K562 (cell line): Measurements from ENCODE around the gene COL4A1. TPM values are rescaled to one million over a fixed set of nuclear protein-coding genes. Genes with fewer than 3 reads are reported as not detected.

ENCODE experiments used
- ATAC-seq: fragments of 200-7000 bp; cut with Tn5 transposase; 3 replicates; pipeline ENCODE4 v1.9.1; 2020; ENCODE audit warnings: moderate library complexity
- BruUV-seq: library from RNA; stranded (reverse); fragments of 400-500 nt; replicated peaks from 2 replicates; lab custom pipeline; 2021; lab: Mats Ljungman, UMichigan
- CTCF ChIA-PET: fragments of 300-600 bp; formaldehyde crosslinking; extraction: SDS; loops from one replicate; lab custom pipeline; 2021; ENCODE audit warnings: low intra/inter-chr PET ratio; lab: Yijun Ruan, JAX
- POLR2A ChIA-PET: fragments of 300-600, 350-650 bp; sonication (Branson Sonifier 250); formaldehyde crosslinking; extraction: SDS; loops from one replicate; lab custom pipeline; 2021; ENCODE audit warnings: antibody characterized with exemption, inconsistent platforms; lab: Yijun Ruan, JAX
- DNase-seq, 4 experiments: peaks; one replicate each; pipeline versions ENCODE4 v3.0.0 to v3.0.0-alpha.2; 2011 to 2018; ENCODE audit warnings: low spot score in 3 of 4, mixed read lengths in 3 of 4; ENCODE audit errors: extremely low read depth in 1 of 4
- FAIRE-seq: peaks from 2 replicates; lab custom pipeline; 2011; peaks lifted over from hg19 to GRCh38; lab: Jason Lieb, UNC
- H2AFZ ChIP-seq: 2 replicates; pipeline ENCODE4 v1.6.0; 2011; ENCODE audit warnings: low read depth, low read length, control low read depth, inconsistent platforms
- H3K27ac ChIP-seq: fragments of 200-600 bp; 3 replicates; pipeline ENCODE4 v1.8.0; 2011; ENCODE audit warnings: low read depth, mild to moderate bottlenecking, control low read depth, inconsistent platforms, low read length, moderate library complexity, mixed read lengths; ENCODE audit errors: extremely low read depth
- H3K27me3 ChIP-seq, 2 experiments: fragments of 300-600 bp in 1 of 2; 2 replicates in 1 of 2; 3 replicates in 1 of 2; pipeline versions ENCODE4 v1.6.0 to v1.8.0; 2011; ENCODE audit warnings: inconsistent platforms in 2 of 2, low read length in 2 of 2, mild to moderate bottlenecking in 1 of 2, mixed read lengths in 1 of 2, moderate library complexity in 1 of 2; ENCODE audit not compliant: control insufficient read depth in 2 of 2, insufficient read depth in 2 of 2
- H3K36me3 ChIP-seq: fragments of 300-600 bp; 3 replicates; pipeline ENCODE4 v1.8.0; 2011; ENCODE audit warnings: mild to moderate bottlenecking, low read length, inconsistent platforms; ENCODE audit not compliant: control insufficient read depth, insufficient read depth
- H3K4me1 ChIP-seq, 2 experiments: fragments of 200-600 bp in 1 of 2; replicated peaks in 1 of 2; 2 replicates in 1 of 2; 3 replicates in 1 of 2; pipeline versions ENCODE4 v1.5.1 to v1.8.0; 2011; ENCODE audit warnings: inconsistent platforms in 2 of 2, low read length in 2 of 2, mild to moderate bottlenecking in 1 of 2, mixed read lengths in 1 of 2, moderate library complexity in 1 of 2; ENCODE audit not compliant: control insufficient read depth in 2 of 2, insufficient read depth in 2 of 2
- H3K4me2 ChIP-seq: 2 replicates; pipeline ENCODE4 v1.6.1; 2011; ENCODE audit warnings: low read length, control low read depth, inconsistent platforms, mixed read lengths; ENCODE audit not compliant: insufficient read depth
- H3K4me3 ChIP-seq: fragments of 200-600 bp; sonication (generic), shearing (Covaris generic); 2 replicates; pipeline ENCODE4 v1.5.1; 2016; ENCODE audit warnings: control low read depth, inconsistent platforms
- H3K79me2 ChIP-seq: fragments of 200-600 bp; 3 replicates; pipeline ENCODE4 v1.8.0; 2011; ENCODE audit warnings: low read length, inconsistent platforms; ENCODE audit not compliant: control insufficient read depth, insufficient read depth
- H3K9ac ChIP-seq, 2 experiments: 2 replicates each; pipeline versions ENCODE4 v1.6.0 to v1.6.1; 2011; ENCODE audit warnings: low read depth in 2 of 2, low read length in 2 of 2, control low read depth in 1 of 2, inconsistent platforms in 1 of 2, mild to moderate bottlenecking in 1 of 2, mixed read lengths in 1 of 2; ENCODE audit not compliant: insufficient read depth in 1 of 2
- H3K9me1 ChIP-seq: one replicate; pipeline ENCODE4 v1.6.0; 2011; ENCODE audit warnings: inconsistent platforms, mild to moderate bottlenecking, low read length, moderate library complexity; ENCODE audit not compliant: control insufficient read depth, insufficient read depth
- H3K9me3 ChIP-seq: replicated peaks from 2 replicates; pipeline ENCODE4 v1.5.1; 2011; ENCODE audit warnings: low read depth, low read length, inconsistent platforms; ENCODE audit not compliant: control insufficient read depth, insufficient read depth
- H4K20me1 ChIP-seq: replicated peaks from 2 replicates; pipeline ENCODE4 v1.6.1; 2011; ENCODE audit warnings: low read length, inconsistent platforms, mixed read lengths; ENCODE audit not compliant: control insufficient read depth, insufficient read depth
- DPF2 ChIP-seq: fragments of 450-650 bp; IDR thresholded peaks from 2 replicates; pipeline ENCODE4 v1.6.1; 2016
- ETV1 ChIP-seq: fragments of 450-650 bp; conservative IDR thresholded peaks from 2 replicates; pipeline ENCODE4 v1.6.1; 2016; ENCODE audit warnings: missing genetic modification characterization, control low read depth, low read depth, missing compliant biosample characterization
- FOXP1 ChIP-seq: sonication (generic); formaldehyde crosslinking; IDR thresholded peaks from 2 replicates; pipeline ENCODE4 v1.8.0; 2022; ENCODE audit warnings: mild to moderate bottlenecking, missing genetic modification reagents
- HMG20B ChIP-seq: fragments of 250-450 bp; sonication (Bioruptor Pico); IDR thresholded peaks from 2 replicates; pipeline ENCODE4 v1.5.0; 2021; ENCODE audit warnings: mild to moderate bottlenecking
- KLF13 ChIP-seq: fragments of 450-650 bp; IDR thresholded peaks from 2 replicates; pipeline ENCODE4 v1.6.1; 2016; ENCODE audit warnings: missing genetic modification characterization, low read depth, mild to moderate bottlenecking, missing compliant biosample characterization, moderate library complexity, borderline replicate concordance
- LEF1 ChIP-seq: fragments of 450-650 bp; IDR thresholded peaks from 2 replicates; pipeline ENCODE4 v1.6.1; 2016; ENCODE audit warnings: mild to moderate bottlenecking
- MAFG ChIP-seq: fragments of 450-650 bp; conservative IDR thresholded peaks from 2 replicates; pipeline ENCODE4 v1.6.1; 2016; ENCODE audit warnings: missing genetic modification characterization, missing compliant biosample characterization
- NRF1 ChIP-seq, 2 experiments: fragments of 450-650 bp; IDR thresholded peaks in 1 of 2; conservative IDR thresholded peaks in 1 of 2; 2 replicates each; pipeline ENCODE4 v1.6.1; 2014; ENCODE audit warnings: mild to moderate bottlenecking in 2 of 2
- PHB ChIP-seq: fragments of 250-450 bp; sonication (Bioruptor Pico); IDR thresholded peaks from 2 replicates; pipeline ENCODE4 v1.5.0; 2021
- SAP30 ChIP-seq: fragments of 200-600 bp; sonication (generic); IDR thresholded peaks from 2 replicates; pipeline ENCODE4 v1.6.1; 2012; ENCODE audit warnings: borderline replicate concordance, low read depth, mild to moderate bottlenecking, moderate library complexity, low read length, control low read depth, inconsistent platforms; ENCODE audit not compliant: insufficient read depth, poor library complexity, severe bottlenecking
- SMAD2 ChIP-seq: fragments of 150-350 bp; IDR thresholded peaks from 2 replicates; pipeline ENCODE4 v1.6.1; 2014; ENCODE audit warnings: low read depth, mild to moderate bottlenecking, low read length
- TAF7 ChIP-seq: fragments of 450-650 bp; IDR thresholded peaks from 2 replicates; pipeline ENCODE4 v1.6.1; 2016; ENCODE audit warnings: missing genetic modification characterization, missing compliant biosample characterization
- ZKSCAN8 ChIP-seq: fragments of 200-800 bp; sonication (Bioruptor generic); IDR thresholded peaks from 2 replicates; pipeline ENCODE4 v1.6.1; 2016; ENCODE audit warnings: missing genetic modification characterization, missing compliant biosample characterization
- ZNF75A ChIP-seq: fragments of 450-650 bp; formaldehyde crosslinking; IDR thresholded peaks from 2 replicates; pipeline ENCODE4 v1.4.0; 2020; ENCODE audit warnings: mild to moderate bottlenecking
- WGBS: fragments of 100-300 bp; shearing (Covaris generic); methylation state at CpG from one replicate; pipeline ENCODE4 v1.1.6; 2016; ENCODE audit warnings: low coverage, mixed read lengths; ENCODE audit not compliant: insufficient coverage; ENCODE audit errors: missing lambda C conversion rate; 5-methylcytosine and 5-hydroxymethylcytosine counted together
- in situ Hi-C: fragments of 300-500 bp; cut with MboI; formaldehyde crosslinking; loops from 4 replicates; pipeline ENCODE4 v1.15.0; 2018; ENCODE audit warnings: inconsistent platforms, mixed read lengths
- intact Hi-C: fragments of 100-400 bp; cut with micrococcal nuclease; formaldehyde crosslinking; loops from 2 replicates; pipeline ENCODE4 v1.14.2; 2022
- polyA plus RNA-seq, 8 experiments: library from polyadenylated mRNA; depleted of rRNA in 4 of 8; stranded (reverse) in 5 of 8; unstranded in 3 of 8; fragments of >200 nt; fragmentation: Nextera tagmentation in 2 of 8; fragmentation: Illumina TruSeq in 1 of 8; extraction: Ambion mirVana in 2 of 8; extraction: Trizol in 1 of 8; gene quantifications; 2 replicates each; pipeline versions ENCODE4 v1.2.1 to v1.2.3, GENCODE V29; 2011 to 2014; ENCODE audit warnings: inconsistent platforms in 1 of 8, missing spikeins in 1 of 8
- total RNA-seq, 7 experiments: library from RNA; depleted of rRNA in 6 of 7; stranded (reverse); fragments of >200 nt in 6 of 7; fragmentation: Illumina TruSeq in 2 of 7; extraction: Trizol in 2 of 7; gene quantifications; 2 replicates each; pipeline versions ENCODE4 v1.2.1 to v1.2.3, GENCODE V29; 2011 to 2021; ENCODE audit warnings: low replicate concordance in 1 of 7
- TF ChIP-seq, protein P1 (sequence below): IDR thresholded peaks from 2 replicates; pipeline ENCODE4 v1.6.1; 2016; ENCODE audit warnings: missing genetic modification characterization, missing compliant biosample characterization
- TF ChIP-seq, protein P2 (sequence below), 2 experiments: fragments of 450-650 bp; IDR thresholded peaks; 2 replicates each; pipeline ENCODE4 v1.6.1; 2016
- TF ChIP-seq, protein P3 (sequence below): fragments of 250-450 bp; sonication (Bioruptor Pico); IDR thresholded peaks from 2 replicates; pipeline ENCODE4 v1.8.0; 2022; ENCODE audit warnings: moderate library complexity, mild to moderate bottlenecking, inconsistent platforms
- TF ChIP-seq, protein P4 (sequence below): sonication (generic); formaldehyde crosslinking; IDR thresholded peaks from 2 replicates; pipeline ENCODE4 v1.8.1; 2023; ENCODE audit warnings: mild to moderate bottlenecking, missing genetic modification reagents

COL4A1 gene
- total and polyA plus RNA-seq, 9 of the 15 experiments (the other 6 are each of a cell fraction or from before 2014, with no cell fraction given) = 0.35 TPM; not detected in 8

DNA sequence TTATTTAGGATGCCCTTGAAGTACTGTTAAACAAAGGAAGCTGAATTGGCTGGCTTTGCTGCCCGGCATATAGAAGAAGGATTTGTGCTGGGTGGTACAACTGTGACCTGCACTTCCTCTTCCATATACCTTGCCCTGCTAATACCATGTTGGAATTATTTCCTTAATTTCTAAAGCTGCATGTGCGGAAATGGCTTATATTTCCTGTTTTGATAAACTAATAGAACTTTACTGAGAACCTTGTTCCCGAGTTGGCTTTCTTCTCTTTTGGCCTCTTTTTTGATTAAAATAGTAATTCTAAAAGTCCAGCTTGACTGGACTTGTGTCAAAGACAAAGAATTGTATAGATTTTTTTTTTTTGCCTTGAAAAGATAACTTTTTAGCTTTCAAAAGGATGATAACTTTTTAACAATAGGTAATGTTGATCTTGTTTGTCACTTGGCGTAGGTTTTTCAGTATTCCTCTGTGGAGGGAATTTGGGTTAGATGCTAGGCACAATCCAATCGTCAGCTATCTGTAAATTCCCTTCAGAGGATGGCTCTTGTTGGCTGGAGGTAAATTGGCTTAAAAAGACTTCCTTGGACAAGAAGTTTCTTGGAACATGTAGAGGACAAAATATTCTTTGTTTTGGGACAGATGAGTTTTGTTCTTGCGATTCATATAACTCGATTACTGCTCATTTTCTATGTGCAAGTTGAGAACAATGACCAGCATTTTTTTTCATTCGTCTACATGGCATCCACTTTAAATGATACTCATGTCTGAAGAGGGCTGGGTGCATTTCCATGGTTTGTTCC lies 41.5 kb upstream of the COL4A1 start:
- WGBS = 1% methylated on average over 8 of the region's 8 CpGs
- intact Hi-C loops (no loop called here), in situ Hi-C loops (no loop called here)
- no peaks in the 10 kb centered on the region for H3K4me1 ChIP-seq
- ATAC-seq (no peak), DNase-seq (no peak), FAIRE-seq (no peak)
- BruUV-seq = no TSS peak
- no peak overlapping the region for H3K9ac ChIP-seq
- no peaks in the 10 kb centered on the region for H3K9me3 ChIP-seq
- no peaks in the 10 kb centered on the region for H3K9me1 ChIP-seq
- H3K4me2 ChIP-seq = no peak overlapping the region
- no peak overlapping the region for H3K27ac ChIP-seq
- no peak overlapping the region for H3K4me3 ChIP-seq
- no peaks in the 10 kb centered on the region for H4K20me1 ChIP-seq
- no peaks in the 10 kb centered on the region for H3K79me2 ChIP-seq
- CTCF ChIA-PET = no interaction called here
- H2AFZ ChIP-seq = no peak overlapping the region
- POLR2A ChIA-PET = no interaction called here
- no peaks in the 10 kb centered on the region for H3K36me3 ChIP-seq
- H3K27me3 ChIP-seq = peaks cover 0 to 33% of the 10 kb centered on the region in 2 experiments; a peak in 4 of 5 replicates
- no peak for TF ChIP-seq LEF1
- no peak for TF ChIP-seq KLF13 (tag)
- TF ChIP-seq ZNF75A = no peak
- TF ChIP-seq ZKSCAN8 (CRISPR knock-in tag) = no peak
- TF ChIP-seq SAP30 = no peak
- TF ChIP-seq, protein P1, sequence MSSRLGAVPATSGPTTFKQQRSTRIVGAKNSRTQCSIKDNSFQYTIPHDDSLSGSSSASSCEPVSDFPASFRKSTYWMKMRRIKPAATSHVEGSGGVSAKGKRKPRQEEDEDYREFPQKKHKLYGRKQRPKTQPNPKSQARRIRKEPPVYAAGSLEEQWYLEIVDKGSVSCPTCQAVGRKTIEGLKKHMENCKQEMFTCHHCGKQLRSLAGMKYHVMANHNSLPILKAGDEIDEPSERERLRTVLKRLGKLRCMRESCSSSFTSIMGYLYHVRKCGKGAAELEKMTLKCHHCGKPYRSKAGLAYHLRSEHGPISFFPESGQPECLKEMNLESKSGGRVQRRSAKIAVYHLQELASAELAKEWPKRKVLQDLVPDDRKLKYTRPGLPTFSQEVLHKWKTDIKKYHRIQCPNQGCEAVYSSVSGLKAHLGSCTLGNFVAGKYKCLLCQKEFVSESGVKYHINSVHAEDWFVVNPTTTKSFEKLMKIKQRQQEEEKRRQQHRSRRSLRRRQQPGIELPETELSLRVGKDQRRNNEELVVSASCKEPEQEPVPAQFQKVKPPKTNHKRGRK (tag) = no peak
- TF ChIP-seq TAF7 = no peak
- no peak for TF ChIP-seq FOXP1
- TF ChIP-seq, protein P2, sequence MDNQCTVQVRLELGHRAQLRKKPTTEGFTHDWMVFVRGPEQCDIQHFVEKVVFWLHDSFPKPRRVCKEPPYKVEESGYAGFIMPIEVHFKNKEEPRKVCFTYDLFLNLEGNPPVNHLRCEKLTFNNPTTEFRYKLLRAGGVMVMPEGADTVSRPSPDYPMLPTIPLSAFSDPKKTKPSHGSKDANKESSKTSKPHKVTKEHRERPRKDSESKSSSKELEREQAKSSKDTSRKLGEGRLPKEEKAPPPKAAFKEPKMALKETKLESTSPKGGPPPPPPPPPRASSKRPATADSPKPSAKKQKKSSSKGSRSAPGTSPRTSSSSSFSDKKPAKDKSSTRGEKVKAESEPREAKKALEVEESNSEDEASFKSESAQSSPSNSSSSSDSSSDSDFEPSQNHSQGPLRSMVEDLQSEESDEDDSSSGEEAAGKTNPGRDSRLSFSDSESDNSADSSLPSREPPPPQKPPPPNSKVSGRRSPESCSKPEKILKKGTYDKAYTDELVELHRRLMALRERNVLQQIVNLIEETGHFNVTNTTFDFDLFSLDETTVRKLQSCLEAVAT (IDR thresholded peaks at IDR 0.05) = no peak
- TF ChIP-seq SMAD2 = no peak
- TF ChIP-seq PHB (CRISPR knock-in tag) = no peak
- TF ChIP-seq MAFG (tag) = no peak
- no peak for TF ChIP-seq HMG20B (CRISPR knock-in tag)
- TF ChIP-seq, protein P3, sequence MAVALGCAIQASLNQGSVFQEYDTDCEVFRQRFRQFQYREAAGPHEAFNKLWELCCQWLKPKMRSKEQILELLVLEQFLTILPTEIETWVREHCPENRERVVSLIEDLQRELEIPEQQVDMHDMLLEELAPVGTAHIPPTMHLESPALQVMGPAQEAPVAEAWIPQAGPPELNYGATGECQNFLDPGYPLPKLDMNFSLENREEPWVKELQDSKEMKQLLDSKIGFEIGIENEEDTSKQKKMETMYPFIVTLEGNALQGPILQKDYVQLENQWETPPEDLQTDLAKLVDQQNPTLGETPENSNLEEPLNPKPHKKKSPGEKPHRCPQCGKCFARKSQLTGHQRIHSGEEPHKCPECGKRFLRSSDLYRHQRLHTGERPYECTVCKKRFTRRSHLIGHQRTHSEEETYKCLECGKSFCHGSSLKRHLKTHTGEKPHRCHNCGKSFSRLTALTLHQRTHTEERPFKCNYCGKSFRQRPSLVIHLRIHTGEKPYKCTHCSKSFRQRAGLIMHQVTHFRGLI (CRISPR knock-in tag) = no peak
- no peak for TF ChIP-seq NRF1 (conservative IDR thresholded peaks at IDR 0.05 in 1 of 2, IDR thresholded peaks at IDR 0.05 in 1 of 2)
- TF ChIP-seq DPF2 = no peak
- no peak for TF ChIP-seq ETV1 (tag)
- TF ChIP-seq, protein P4, sequence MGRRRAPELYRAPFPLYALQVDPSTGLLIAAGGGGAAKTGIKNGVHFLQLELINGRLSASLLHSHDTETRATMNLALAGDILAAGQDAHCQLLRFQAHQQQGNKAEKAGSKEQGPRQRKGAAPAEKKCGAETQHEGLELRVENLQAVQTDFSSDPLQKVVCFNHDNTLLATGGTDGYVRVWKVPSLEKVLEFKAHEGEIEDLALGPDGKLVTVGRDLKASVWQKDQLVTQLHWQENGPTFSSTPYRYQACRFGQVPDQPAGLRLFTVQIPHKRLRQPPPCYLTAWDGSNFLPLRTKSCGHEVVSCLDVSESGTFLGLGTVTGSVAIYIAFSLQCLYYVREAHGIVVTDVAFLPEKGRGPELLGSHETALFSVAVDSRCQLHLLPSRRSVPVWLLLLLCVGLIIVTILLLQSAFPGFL (CRISPR knock-in tag) = no peak
